K562 (cell line): ENCODE results near the gene TM9SF3. TPM values are rescaled to one million over a fixed set of nuclear protein-coding genes. Genes with fewer than 3 reads are reported as not detected.

Experiments used
- GTF2A2 ChIP-seq: IDR thresholded peaks from 2 replicates; pipeline ENCODE4 v1.6.1; 2016; ENCODE audit warnings: mild to moderate bottlenecking, missing genetic modification characterization, missing compliant biosample characterization
- JUN ChIP-seq, 2 experiments: sonication (generic) in 1 of 2; formaldehyde crosslinking in 1 of 2; IDR thresholded peaks; 2 replicates each; pipeline versions ENCODE4 v1.6.1 to v1.8.0; 2012 to 2022; ENCODE audit warnings: borderline replicate concordance in 2 of 2, mild to moderate bottlenecking in 2 of 2, improper control_type of control experiment in 1 of 2, low read depth in 1 of 2, low read length in 1 of 2, missing genetic modification reagents in 1 of 2
- MBD1 ChIP-seq: fragments of 250-450 bp; sonication (Bioruptor Pico); IDR thresholded peaks from 2 replicates; pipeline ENCODE4 v1.8.0; 2022; ENCODE audit warnings: inconsistent platforms
- NR2C1 ChIP-seq, 2 experiments: fragments of 450-650 bp; IDR thresholded peaks; 2 replicates each; pipeline ENCODE4 v1.6.1; 2017; ENCODE audit warnings: mild to moderate bottlenecking in 2 of 2, antibody characterized with exemption in 1 of 2, inconsistent platforms in 1 of 2, missing compliant biosample characterization in 1 of 2, missing genetic modification characterization in 1 of 2
- PHB2 ChIP-seq: fragments of 450-650 bp; IDR thresholded peaks from 2 replicates; pipeline ENCODE4 v1.6.1; 2017; ENCODE audit warnings: low read depth
- POLR2G ChIP-seq: fragments of 200-400 bp; formaldehyde crosslinking; IDR thresholded peaks from 2 replicates; pipeline ENCODE4 v1.6.1; 2017; ENCODE audit warnings: low read depth, mild to moderate bottlenecking, antibody characterized with exemption, low read length, moderate library complexity
- SIX5 ChIP-seq, 2 experiments: IDR thresholded peaks; 2 replicates each; pipeline ENCODE4 v1.6.1; 2011; ENCODE audit warnings: low read length in 2 of 2, borderline replicate concordance in 1 of 2, low read depth in 1 of 2, mild to moderate bottlenecking in 1 of 2, moderate library complexity in 1 of 2; ENCODE audit not compliant: insufficient read depth in 1 of 2
- USF1 ChIP-seq: sonication (generic); formaldehyde crosslinking; IDR thresholded peaks from 2 replicates; pipeline ENCODE4 v1.9.0; 2022; ENCODE audit warnings: mild to moderate bottlenecking, missing genetic modification reagents
- ZNF143 ChIP-seq: sonication (generic); formaldehyde crosslinking; IDR thresholded peaks from 2 replicates; pipeline ENCODE4 v1.9.0; 2022; ENCODE audit warnings: mild to moderate bottlenecking, missing genetic modification reagents
- ZNF175 ChIP-seq: fragments of 200-800 bp; sonication (Bioruptor generic); IDR thresholded peaks from 2 replicates; pipeline ENCODE4 v1.6.1; 2016; ENCODE audit warnings: low read depth, mild to moderate bottlenecking, missing genetic modification characterization, missing compliant biosample characterization
- ZNF764 ChIP-seq: fragments of 250-450 bp; sonication (Bioruptor Pico); IDR thresholded peaks from 2 replicates; pipeline ENCODE4 v1.4.0; 2020; ENCODE audit warnings: low read depth, mild to moderate bottlenecking, moderate library complexity
- polyA plus RNA-seq, 8 experiments: library from polyadenylated mRNA; depleted of rRNA in 4 of 8; stranded (reverse) in 5 of 8; unstranded in 3 of 8; fragments of >200 nt; fragmentation: Nextera tagmentation in 2 of 8; fragmentation: Illumina TruSeq in 1 of 8; extraction: Ambion mirVana in 2 of 8; extraction: Trizol in 1 of 8; gene quantifications; 2 replicates each; pipeline versions ENCODE4 v1.2.1 to v1.2.3, GENCODE V29; 2011 to 2014; ENCODE audit warnings: inconsistent platforms in 1 of 8, missing spikeins in 1 of 8
- total RNA-seq, 7 experiments: library from RNA; depleted of rRNA in 6 of 7; stranded (reverse); fragments of >200 nt in 6 of 7; fragmentation: Illumina TruSeq in 2 of 7; extraction: Trizol in 2 of 7; gene quantifications; 2 replicates each; pipeline versions ENCODE4 v1.2.1 to v1.2.3, GENCODE V29; 2011 to 2021; ENCODE audit warnings: low replicate concordance in 1 of 7

Gene TM9SF3
- total and polyA plus RNA-seq, 9 of the 15 experiments (the other 6 are each of a cell fraction or from before 2014, with no cell fraction given), result 16.1 to 63.1 (median 34.9) TPM

- TF ChIP-seq JUN (IDR thresholded peaks at IDR 0.05; ENCODE audit: borderline replicate concordance, low read depth, low read length) (no peak), JUN (CRISPR knock-in tag; IDR thresholded peaks at IDR 0.05; ENCODE audit: borderline replicate concordance) (no peak), ZNF175 (no peak), ZNF764 (no peak), PHB2 (no peak), USF1 (CRISPR knock-in tag) (no peak), ZNF143 (CRISPR knock-in tag) (no peak), NR2C1 (IDR thresholded peaks at IDR 0.05) (no peak), NR2C1 (tag; IDR thresholded peaks at IDR 0.05) (no peak), SIX5 (IDR thresholded peaks at IDR 0.05; ENCODE audit: borderline replicate concordance in 1 of 2, insufficient read depth in 1 of 2, low read depth in 1 of 2, low read length in 2 of 2) (no peak), GTF2A2 (tag) (no peak), POLR2G (no peak), MBD1 (CRISPR knock-in tag) (no peak)
Observed at GRCh38 chr10:96560489-96560888, 26.3 kb downstream of the TM9SF3 start (continued).
